Hepatocyte (in vitro differentiated cells): ENCODE measurements around the gene SDF4.

Experiments
- EZH2 ChIP-seq: fragments of 200-600 bp; sonication (generic); IDR thresholded peaks from 2 replicates; pipeline ENCODE4 v1.6.1; 2016; ENCODE audit warnings: antibody characterized with exemption, mild to moderate bottlenecking, borderline replicate concordance
- EZH2phosphoT487 ChIP-seq: fragments of 200-600 bp; sonication (generic); IDR thresholded peaks from one replicate; pipeline ENCODE4 v1.6.1; 2018; ENCODE audit warnings: antibody characterized with exemption, mild to moderate bottlenecking, low read depth, moderate library complexity; ENCODE audit not compliant: unreplicated experiment, severe bottlenecking
- TF ChIP-seq, protein P1 (sequence below): fragments of 200-600 bp; sonication (generic); IDR thresholded peaks from 2 replicates; pipeline ENCODE4 v1.5.1; 2016; ENCODE audit warnings: antibody characterized with exemption, mild to moderate bottlenecking; ENCODE audit not compliant: poor library complexity

DNA sequence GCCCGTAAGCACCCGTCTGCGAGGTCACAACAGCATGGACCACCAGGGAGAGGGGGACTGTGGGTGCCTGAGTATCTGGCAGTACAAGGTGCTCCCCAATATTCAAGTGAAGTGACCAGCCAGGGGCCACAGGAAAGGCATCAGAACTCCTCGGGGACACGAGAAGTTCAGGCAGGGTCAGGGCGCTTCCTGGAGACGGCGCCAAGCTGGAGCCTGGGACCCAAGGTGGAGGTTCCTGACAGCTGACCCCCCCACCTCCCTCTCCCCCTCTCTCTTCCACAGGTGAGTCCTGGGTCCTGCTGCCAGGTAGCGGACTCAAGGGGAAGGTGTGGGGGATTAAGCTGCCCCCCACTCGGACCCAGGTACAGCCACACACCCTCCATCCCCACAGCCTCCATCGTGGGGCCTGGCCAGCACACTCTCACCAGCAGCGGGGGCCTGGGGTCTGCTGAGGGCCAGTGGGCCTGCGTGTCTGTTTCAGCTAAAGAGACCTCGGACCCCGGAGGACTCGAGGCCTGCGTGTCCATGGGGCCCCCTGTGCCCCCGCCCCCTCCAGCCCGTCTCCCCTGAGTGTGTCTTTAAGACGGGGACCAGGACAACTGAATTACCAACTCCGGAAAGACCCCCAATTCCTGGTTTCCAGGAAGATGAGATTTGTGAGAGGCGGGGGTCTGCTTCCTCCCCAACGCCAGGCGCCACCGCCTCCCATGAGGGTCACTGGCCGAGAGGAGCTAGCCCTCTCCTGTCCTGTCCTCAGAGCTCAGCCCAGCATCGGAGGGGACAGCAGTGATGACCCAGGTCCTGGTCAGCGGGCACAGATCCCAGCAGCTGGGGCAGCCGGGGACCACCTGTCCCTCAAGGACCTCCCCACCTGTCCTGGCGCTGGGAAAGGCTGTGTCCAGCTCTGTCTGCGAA lies 31.6 kb downstream of the SDF4 start:
- TF ChIP-seq, protein P1, sequence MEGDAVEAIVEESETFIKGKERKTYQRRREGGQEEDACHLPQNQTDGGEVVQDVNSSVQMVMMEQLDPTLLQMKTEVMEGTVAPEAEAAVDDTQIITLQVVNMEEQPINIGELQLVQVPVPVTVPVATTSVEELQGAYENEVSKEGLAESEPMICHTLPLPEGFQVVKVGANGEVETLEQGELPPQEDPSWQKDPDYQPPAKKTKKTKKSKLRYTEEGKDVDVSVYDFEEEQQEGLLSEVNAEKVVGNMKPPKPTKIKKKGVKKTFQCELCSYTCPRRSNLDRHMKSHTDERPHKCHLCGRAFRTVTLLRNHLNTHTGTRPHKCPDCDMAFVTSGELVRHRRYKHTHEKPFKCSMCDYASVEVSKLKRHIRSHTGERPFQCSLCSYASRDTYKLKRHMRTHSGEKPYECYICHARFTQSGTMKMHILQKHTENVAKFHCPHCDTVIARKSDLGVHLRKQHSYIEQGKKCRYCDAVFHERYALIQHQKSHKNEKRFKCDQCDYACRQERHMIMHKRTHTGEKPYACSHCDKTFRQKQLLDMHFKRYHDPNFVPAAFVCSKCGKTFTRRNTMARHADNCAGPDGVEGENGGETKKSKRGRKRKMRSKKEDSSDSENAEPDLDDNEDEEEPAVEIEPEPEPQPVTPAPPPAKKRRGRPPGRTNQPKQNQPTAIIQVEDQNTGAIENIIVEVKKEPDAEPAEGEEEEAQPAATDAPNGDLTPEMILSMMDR: no peak
- no peak for TF ChIP-seq EZH2
- TF ChIP-seq EZH2phosphoT487: no peak
